ENCODE results near the gene LIPG. TPM values are rescaled to one million over a fixed set of nuclear protein-coding genes. Genes with fewer than 3 reads are reported as not detected.

LIPG gene
- polyA plus RNA-seq, 1 experiment, result 0.25 TPM

- ChIA-PET POLR2A (no interaction called here), CTCF (no interaction called here)
- no peak for TF ChIP-seq CTCF (IDR thresholded peaks at IDR 0.05; ENCODE audit: insufficient read depth, low read depth, low read length)
- Histone ChIP-seq H3K36me3 (ENCODE audit: control insufficient read depth, insufficient read depth, low read length) (no peaks in the 10 kb centered on the region), H3K27me3 (ENCODE audit: control insufficient read depth, insufficient read depth, low read length) (peaks cover 11% of the 10 kb centered on the region), H3K4me3 (ENCODE audit: low read depth, low read length) (no peak overlapping the region)
- no peak for DNase-seq (ENCODE audit: low read depth)
These were observed 4.4 kb downstream of the LIPG start for GRCh38 chr18:49566217-49566770.

DNA sequence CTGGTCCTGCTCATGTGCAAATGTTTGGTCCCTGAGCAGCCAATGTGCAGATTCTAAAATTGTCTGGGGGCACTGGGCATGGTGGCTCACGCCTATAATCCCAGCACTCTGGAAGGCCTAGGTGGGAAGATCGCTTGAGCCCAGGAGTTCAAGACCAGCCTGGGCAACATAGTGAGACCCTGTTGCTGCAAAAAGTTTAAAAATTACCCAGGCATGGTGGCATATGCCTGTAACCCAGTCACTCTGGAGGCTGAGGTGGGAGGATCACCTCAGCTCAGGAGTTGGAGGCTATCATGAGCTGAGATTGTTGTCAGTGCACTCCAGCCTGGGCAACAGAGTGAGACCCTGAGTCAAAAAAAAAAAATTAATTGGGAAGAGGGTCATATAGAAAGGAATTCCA is 5.1 kb downstream of the LIPG start:
- CTCF ChIA-PET, result no interaction called here
- Histone ChIP-seq H3K27me3 (ENCODE audit: control insufficient read depth, insufficient read depth, low read length) (peaks cover 5% of the 10 kb centered on the region), H3K36me3 (ENCODE audit: control insufficient read depth, insufficient read depth, low read length) (no peaks in the 10 kb centered on the region), H3K4me3 (ENCODE audit: low read depth, low read length) (no peak overlapping the region)
- no peak for DNase-seq (ENCODE audit: low read depth)
- POLR2A ChIA-PET, result no interaction called here
- TF ChIP-seq CTCF (IDR thresholded peaks at IDR 0.05; ENCODE audit: insufficient read depth, low read depth, low read length), result no peak

DNA sequence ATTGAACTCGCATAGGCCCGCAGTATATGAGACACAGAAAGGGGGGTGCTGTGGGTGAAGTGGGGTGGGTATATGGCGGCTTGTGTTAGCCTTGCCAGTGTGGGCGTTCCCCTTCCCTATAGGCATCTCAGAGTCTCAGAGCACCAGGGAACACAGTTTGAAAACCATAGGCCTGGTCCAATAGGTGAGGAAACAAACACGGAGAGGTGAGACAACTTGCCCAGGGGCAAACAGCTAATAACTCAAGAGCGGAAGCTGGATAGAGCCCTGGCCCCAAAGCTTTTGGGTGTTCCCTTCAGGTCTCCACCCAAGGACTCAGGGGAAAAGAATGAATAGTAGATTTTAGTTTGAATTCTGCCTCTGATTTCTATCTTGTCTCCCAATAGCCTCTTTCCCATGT is 7.9 kb downstream of the LIPG start:
- ChIA-PET POLR2A (no interaction called here), CTCF (no interaction called here)
- peaks cover 4% of the 10 kb centered on the region for H3K27me3 ChIP-seq (ENCODE audit: control insufficient read depth, insufficient read depth, low read length)
- DNase-seq (ENCODE audit: low read depth), result no peak
- TF ChIP-seq CTCF (IDR thresholded peaks at IDR 0.05; ENCODE audit: insufficient read depth, low read depth, low read length), result no peak
- no peak overlapping the region for H3K4me3 ChIP-seq (ENCODE audit: low read depth, low read length)
- H3K36me3 ChIP-seq (ENCODE audit: control insufficient read depth, insufficient read depth, low read length), result no peaks in the 10 kb centered on the region

DNA sequence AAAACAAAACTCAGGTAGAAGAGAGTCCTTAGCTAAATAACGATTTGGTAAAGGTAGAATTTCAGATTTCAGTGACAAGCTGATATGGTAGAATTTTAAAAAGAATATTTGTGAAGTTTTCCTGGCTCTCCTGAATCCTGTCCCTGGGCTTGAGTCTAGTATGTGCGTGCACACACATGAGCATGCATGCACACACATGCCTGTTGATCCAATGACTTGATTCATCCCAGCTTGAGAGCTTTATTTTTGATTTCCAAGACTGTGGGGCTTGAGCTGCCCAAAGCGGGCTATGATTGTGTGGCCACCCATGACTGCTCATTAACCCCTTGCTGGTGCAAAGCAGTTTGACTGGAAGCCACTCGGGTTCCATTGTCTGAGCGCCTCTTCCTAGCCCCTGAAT is 9.0 kb downstream of the LIPG start:
- CTCF ChIA-PET, result interaction anchor here (1.2 kb wide), 1 partner anchor 12 kb away, joined by 4 read pairs; no protein-coding TSS in a partner anchor

GRCh38 chr18:49572611-49573345 is 10.9 kb downstream of the LIPG start:
- CTCF ChIA-PET, result no interaction called here
- peaks cover 2% of the 10 kb centered on the region for H3K27me3 ChIP-seq (ENCODE audit: control insufficient read depth, insufficient read depth, low read length)
- no peak for DNase-seq (ENCODE audit: low read depth)
- no peaks in the 10 kb centered on the region for H3K36me3 ChIP-seq (ENCODE audit: control insufficient read depth, insufficient read depth, low read length)
- no peak overlapping the region for H3K4me3 ChIP-seq (ENCODE audit: low read depth, low read length)
- TF ChIP-seq CTCF (IDR thresholded peaks at IDR 0.05; ENCODE audit: insufficient read depth, low read depth, low read length), result no peak
- POLR2A ChIA-PET, result no interaction called here

More for the DNA sequence above, 9.0 kb downstream of the LIPG start:
- no peak for TF ChIP-seq CTCF (IDR thresholded peaks at IDR 0.05; ENCODE audit: insufficient read depth, low read depth, low read length)
- no peak for DNase-seq (ENCODE audit: low read depth)
- H3K36me3 ChIP-seq (ENCODE audit: control insufficient read depth, insufficient read depth, low read length), result no peaks in the 10 kb centered on the region
- H3K4me3 ChIP-seq (ENCODE audit: low read depth, low read length), result no peak overlapping the region
- POLR2A ChIA-PET, result no interaction called here
- H3K27me3 ChIP-seq (ENCODE audit: control insufficient read depth, insufficient read depth, low read length), result peaks cover 2% of the 10 kb centered on the region

Measured in BJ (cell line).